ENCODE results near the gene KISS1.

The KISS1 gene

DNA sequence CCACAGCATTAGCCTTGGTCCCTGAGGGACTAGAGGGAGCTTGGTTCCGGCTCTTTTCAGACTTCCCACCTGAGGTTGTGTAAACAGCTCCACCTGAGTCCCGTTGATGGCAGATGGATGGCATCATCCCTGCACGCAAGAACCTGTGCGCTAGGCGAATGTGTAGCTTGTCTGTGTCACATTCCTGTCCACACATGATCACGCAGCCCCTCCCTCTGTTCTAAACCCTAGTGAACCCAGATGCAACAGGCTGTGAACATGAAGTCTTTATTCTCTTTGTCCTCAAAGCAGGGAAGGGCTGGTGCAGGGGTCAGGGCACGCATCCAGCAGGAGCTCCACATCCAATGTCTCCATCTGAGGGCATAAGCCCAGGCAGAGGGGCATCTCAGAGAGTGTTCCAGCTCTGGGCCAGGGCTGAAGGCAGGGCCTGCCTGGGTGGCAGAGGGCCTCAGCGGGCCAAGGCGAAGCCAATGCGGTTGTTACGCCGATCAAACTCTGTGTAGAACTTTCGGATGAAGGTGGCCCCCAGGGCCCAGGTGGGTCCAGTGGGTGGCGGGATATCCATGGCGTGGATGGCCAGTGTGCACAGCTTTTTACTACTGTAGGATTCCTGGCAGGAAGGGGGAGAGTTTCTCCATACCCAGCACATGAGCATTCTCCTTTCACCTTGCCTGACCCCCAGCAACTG, 41.6 kb downstream of the KISS1 start:
- DNase-seq (ENCODE audit: low spot score): no peak

DNA sequence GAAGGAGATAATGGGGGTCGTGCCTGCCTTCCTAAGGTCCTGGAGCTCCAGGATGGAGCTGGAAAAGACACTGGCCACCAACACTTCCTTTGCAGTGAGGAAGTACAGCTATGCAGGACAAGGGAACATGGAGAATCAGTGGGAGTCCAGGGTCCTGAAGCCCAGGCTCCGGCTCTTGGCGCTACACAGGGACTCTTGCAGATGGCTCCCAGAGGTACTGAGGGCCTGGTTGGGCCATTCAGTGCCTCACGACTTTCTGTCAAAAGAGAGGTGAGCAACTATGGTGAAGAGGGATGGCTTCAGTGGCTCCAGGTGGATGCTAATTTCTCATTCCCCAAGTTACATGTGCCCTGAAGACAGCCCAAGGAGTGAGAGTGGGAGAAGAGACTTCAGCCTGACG, 42.6 kb downstream of the KISS1 start:
- no peak for DNase-seq (ENCODE audit: low spot score)

DNA sequence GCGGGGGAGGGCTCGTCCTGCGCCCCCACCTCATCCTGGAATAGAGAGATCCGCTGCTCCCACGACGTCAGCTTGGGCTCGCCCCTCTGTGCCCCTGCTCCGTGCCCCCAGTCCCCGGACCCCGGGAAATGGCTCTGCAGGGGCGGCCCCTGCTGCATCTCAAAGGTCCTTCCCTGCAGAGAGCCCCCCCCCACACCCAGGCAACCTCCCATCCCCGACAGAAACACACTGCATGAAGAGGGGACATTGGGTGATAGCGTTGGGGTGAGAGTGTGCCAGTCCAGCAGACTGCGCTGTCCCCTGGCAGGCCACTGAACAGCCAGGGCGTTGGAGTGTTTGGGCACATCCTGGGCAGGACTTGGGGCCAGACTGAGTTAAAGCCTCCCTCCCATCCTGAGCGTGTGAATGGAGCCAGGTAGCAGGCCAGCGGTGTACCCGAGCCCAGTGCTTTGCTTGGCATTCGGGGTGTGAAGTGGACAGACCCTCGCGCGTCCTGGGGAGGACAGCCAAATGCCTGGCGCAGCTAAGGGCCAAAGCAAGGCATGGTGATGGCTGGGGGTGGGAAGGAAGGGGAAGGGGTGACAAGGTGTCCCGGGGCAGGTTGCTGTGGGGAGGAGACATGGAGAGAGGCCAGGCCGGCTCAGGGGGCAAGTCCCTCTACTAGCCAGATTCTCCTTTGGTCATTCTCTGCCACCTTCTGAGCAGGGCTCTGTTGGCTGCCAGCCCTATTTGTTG, 43.8 kb downstream of the KISS1 start:
- no peak for DNase-seq (ENCODE audit: low spot score)

DNA sequence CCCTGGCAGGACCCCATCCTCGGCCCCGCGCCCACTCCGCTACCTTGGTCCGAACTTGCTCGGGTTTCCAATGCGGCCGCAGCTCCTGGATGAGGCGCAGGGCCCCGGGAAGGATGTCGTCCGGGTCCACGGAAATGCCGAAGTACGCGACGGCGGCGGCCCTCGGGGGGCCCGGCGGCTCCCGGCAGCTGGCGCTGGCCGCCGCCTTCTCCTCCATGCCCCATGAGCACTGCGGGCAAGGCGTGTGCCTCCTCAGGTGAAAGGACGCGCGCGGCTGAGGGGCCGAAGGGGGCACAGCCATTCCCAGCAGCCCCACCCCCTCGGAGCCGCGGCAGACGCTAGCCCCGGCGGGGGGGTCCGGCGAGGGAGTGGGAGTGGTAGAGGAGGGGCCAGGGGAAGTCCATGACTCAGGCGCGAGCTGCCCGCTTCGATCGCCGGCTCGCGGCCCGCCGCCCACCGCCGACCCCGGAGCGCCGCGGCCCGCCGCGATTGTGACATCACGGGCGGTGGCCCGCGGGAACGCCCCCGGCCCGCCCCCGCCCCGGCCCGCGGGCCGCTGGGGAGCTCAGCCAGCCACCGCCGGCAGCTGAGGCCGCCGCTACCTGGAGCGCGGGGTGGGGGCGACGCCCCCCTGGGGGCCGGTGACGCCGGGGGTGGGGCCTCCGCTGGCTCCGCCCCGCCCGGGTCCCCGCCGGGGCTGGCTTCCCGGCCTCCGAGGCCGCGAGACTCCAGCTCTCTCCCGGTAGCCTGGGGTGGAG, 44.6 kb downstream of the KISS1 start, which contains the start of gene ETNK2:
Gene ETNK2 (minus strand): TSS at position 493 of the 758 bp plus-strand sequence. CDS start 192 bp downstream, at position 301.
- no peak for DNase-seq (ENCODE audit: low spot score)

DNA sequence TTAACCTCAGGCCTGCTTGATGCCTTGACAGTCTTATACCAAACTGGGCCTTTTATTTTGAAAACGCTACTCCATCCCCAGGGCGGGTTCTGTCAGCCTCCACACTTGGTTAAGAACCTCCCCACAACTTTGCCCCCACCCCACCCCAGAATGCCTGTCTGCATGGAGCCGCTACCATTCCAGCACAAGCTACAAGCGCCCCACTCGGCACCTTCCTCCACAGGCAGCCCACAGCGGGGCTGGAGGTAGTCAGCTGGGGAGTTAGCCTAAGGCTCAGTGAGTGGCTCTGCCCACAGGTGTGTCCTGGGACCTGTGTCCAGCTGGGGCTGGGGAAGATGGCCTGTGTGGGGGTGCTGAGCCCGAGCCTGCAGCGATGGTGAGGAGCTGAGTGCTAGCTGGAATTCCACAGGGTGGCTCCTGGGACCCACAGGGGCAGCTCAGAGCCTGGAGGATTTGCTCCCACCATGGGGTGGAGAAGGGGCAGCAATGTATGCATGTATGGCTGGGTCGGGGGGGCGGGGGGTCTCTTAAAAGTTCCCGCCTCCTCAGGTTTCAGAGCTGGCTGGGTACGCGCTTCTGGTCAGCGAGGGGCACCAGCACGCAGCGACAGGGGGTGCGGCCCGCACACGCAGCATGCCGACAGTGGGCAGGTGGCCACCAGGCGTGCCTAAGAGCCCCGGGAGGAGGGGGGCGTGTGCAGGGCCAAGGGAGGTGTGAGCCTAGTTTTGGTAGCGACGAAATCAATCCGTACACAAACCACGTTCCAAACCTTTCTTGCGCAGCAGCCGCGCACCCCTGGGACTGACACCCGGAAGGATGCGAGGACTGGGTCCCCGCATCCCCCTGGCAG, 45.4 kb downstream of the KISS1 start:
- no peak for DNase-seq (ENCODE audit: low spot score)

DNA sequence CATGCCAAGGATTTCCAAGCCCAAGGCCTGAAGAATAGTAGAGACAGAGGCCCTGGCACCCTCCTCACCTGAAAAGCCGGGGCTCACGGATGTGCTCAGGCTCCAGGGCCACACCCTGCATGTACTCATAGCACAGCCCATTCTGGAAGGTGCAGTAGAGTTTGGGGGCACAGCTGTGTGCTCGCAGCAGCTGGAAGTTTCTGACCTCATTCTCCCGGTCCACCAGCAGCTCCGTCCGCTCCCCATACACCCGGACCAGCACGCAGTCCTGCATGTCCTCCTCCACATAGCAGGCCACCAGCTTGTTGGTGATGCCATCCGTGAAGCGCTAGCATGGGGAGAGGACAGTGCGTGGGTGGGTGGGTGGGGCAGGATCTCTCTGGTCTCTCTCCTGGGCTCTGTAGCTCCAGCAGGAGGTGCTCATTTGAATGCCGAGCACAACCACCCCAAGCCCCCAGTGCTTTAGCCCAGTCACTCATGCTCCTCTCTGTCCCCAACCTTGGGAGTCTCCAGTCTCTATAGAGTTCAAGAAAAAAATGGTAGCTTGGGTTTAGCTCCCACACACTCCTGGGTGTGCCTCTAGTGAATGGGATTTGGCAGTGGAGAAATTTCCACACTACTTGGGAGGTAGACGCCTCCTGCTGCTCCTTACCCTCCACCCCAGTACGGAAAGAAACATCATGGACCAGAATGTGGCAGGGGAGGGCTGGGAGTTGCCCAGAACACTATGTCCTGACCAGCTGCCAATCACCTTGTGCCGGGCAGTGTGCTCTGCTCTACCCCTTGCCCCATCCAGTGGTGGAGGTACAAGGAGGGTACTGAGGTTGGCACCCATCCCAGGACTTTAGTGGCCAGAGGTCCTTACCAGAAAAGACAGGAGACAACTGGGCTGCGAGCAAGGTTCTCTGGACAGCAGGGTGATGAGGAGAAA, 46.4 kb downstream of the KISS1 start:
- DNase-seq (ENCODE audit: low spot score): no peak

DNA sequence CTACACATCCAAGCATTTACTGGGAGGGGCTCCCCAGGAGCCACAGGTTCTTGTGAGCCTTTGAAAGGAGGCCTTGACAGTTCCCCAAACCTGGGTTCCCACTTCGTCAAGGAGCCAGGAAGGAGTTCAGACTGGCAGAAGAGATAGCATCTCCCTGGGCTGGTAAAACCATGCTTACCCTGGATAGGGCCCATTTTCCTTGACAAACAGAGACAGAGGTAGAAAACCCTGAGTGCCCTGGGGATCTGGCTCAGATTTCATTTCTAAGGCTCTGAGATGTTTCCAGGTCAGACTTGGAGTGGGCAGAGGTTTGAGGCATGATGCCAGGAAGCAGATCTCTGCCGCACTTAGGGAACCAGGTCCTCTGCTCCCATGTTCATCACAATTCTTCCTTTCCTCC, 47.2 kb downstream of the KISS1 start:
- no peak for DNase-seq (ENCODE audit: low spot score)

DNA sequence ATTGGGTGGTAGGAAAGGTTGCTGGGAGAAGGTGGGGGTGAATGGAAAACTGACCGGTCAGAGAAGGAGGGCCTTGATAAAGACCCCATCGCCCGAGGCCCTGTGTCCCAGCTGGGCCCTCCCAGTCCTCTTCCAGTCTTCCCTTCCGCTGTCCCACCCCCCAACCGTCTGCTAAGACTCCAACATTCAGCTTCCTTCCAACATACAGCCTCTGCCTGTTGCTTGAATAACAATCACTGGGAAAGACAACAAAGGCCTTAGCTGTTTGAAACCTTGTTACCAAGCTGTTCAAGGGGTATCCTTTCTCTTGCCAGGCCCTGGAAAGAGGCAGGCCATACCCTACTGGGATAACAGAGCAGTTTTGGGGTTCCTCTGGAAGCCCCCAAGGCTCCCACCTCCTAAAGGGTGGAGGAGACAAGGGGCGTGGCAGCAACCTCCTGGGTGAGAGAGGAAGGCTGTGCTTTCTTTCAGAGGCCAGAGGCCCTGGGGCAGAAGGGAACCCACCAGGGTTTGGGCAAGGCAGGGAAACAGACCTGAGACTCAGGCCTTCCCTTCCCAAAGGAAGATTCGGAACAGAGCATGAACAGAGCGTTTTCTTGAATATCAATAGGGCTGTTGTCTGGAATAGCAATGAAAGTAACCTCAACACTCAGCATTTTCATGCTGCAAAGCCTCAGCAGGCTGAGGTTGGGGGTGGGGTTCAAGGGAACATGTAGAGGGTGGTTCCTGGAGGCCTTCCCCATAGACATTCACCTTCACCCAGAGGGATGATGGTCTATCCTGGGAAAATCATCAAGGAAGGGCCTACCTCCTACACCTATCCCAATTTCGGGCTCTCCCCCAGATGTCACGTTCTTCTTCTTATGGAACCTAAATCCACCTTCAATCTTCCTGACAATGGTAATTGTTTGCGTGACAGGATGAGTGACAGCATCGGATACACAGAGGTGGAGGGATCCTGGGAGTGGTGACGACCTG, 48.6 kb downstream of the KISS1 start:
- DNase-seq (ENCODE audit: low spot score): no peak

DNA sequence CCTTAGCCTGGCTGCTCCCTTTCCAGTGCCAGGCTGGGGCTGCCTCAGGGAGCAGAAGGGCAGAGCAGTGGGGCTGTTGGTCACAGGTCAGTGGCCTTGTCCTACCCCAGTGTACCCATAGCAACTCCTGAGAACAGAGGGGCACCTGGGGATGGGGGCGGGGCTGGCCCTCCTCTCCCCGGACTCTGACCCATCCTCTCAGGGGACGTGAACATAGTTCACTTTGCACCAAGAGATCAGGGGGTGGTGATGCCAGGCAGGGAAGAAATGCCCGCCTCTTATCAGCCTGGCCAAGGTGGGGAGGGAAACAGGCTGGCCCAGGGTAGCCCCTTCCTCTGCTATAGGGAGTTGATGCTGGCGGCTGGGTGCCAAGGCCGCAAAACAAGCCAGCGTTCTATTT, 49.3 kb downstream of the KISS1 start:
- DNase-seq (ENCODE audit: low spot score): no peak

DNA sequence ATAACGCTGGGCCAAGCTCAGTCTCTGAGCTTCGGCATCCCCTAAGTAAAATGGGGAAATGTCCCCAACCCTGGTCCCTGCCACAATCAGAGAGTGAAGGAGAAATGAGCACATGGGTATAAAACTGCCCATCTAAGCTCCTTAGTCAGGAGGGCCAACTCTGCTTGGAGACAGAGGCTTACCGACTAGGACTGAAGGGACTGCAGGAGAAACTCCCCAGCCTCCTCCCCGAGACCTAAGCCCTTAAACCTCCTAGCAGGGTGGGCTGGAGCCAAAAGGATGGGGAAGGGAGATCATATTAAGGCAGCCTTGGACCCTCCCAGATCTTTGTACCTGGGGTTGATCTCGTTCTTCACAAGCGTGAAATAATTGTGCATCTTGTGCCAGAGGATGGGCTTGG, 50.0 kb downstream of the KISS1 start:
- DNase-seq (ENCODE audit: low spot score): no peak

DNA sequence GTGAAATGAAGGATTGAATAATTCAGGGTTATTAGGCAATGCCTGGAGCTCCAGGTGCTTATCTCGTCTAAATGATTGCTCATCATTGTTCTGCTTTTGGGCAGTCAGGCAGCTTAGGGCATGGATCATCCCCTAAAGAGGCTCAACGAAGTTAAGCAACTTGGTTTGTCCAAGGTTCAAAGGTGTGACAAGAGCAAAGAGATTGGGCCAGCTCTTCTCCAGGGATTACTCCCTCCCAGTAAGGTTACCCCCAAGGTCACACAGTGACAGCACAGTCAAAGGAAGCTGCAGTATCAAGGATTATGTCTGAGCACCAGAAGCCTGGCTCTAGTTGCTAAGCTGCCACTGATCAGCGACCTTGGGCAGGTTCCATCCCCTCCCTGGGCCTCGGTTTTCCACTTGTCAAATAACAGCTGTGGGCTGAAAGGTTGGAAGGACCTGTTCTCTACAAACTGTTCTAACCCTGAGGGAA, 51.2 kb downstream of the KISS1 start:
- DNase-seq (ENCODE audit: low spot score): no peak

DNA sequence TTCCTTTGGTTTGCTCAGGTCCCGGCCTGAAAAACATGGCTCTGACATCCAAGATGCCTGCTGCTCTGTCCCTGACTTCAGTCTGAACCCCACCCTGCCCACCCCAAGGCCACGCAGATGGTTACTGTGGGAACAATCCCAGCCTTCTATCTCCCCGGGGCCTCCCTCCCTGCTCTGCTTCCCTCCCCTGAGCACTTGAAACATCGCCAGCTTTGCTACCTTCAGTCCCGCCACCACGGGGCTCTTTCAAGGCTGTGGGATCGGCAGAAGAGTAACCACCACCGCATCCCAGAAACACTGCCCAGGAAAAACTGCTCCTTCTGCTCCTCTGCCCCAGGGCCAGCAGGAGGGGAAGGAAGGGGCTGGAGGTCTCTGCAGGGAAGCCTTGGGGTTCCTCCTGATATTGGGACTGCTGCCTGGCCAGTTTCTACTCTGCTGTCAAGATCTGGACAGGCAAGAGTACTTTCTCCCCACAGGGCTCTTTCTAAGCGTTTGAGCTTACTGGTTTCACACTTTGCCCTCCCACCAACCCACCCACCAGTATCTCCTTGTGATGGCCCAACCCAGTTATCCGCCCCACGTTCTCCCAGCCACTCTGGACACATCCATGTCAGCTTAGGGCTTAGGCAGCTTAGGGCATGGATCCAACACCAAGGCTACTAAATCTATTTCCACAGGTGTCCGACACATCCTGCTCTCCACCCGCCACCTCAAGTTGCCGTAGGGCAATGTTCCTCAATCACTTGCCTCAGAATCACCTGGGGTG, 52.8 kb downstream of the KISS1 start:
- no peak for DNase-seq (ENCODE audit: low spot score)

DNA sequence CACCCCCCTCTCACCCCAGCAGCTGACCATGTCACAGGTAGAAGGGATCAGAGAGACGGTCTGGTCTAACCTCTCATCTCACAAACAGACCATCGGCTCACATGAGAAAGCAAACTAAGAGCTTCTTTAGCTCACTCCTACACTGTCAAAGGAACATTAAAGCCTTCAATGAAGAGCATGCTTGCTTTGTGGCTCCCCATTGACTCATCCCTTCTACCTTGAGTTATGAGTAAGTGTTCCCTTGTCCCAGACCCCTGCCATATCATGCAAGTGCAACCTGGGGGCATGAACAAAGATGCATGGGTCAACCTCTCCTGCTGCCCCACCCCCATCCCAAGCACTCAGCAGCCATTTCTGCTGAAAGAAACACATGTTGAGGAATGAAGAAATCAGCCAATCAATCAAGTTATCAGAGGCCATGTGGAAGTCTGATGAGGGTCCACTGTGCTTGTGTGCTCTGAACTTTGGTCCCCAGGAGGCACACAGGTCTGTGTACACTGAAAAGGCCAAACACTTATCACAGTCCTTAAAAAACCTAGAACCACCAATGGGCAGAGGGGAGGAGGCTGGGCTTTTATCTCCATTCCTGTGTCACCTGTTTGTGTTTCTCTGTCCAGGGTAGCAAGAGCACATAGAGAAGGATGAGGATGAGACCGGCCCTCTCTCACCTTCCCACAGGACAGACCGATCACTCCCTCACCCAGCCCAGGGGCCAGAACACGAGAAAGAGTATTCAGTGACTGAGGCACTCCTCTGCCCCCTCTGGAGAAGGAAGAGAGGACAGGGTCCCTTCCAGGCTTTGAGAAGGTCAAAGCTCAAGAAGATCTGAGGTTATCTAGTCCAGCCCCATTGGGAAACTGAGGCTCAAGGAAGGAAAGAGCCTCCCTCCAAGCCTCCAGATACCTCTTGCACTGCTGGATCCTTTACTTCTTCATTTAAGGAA, 54.0 kb downstream of the KISS1 start:
- no peak for DNase-seq (ENCODE audit: low spot score)

DNA sequence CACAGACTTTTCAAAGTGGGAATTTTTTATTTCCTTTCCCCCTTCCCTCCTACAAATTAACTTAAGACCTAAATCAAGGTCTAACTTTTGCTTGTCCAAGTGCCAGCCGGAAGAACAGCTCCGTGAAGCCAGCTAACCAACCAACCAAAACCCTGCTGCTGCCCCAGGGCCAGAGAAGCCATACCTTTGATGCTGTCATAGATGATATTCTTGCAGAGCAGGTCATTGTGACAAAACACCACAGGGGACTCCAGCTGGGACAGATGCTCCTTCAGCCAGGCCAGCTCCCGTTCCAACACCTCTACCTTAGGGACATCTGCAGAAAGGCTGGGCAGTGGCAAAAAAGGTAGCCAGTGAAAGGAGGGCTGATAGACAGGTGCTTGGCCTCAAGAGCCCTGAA, 55.2 kb downstream of the KISS1 start:
- no peak for DNase-seq (ENCODE audit: low spot score)
